Natural killer cell (primary cell): Measurements from ENCODE around the gene DHRS7B. TPM values are rescaled to one million over a fixed set of nuclear protein-coding genes. Genes with fewer than 3 reads are reported as not detected.
"Not testable (repeated sequence)": the region's sequence is repeated elsewhere in the genome, so short reads cannot be mapped to it uniquely, and the experiment has no call there.

ENCODE experiments used
- ATAC-seq, 3 donors: fragments of 150-1000 bp in 2 of 3; fragments of 200-7000 bp in 1 of 3; cut with Tn5 transposase; 1 replicate in 1 of 3; 2 replicates in 2 of 3; pipeline ENCODE4 v1.10.0; 2021; ENCODE audit warnings: mild to moderate bottlenecking in 2 of 3, moderate library complexity in 2 of 3
- DNase-seq, 2 donors: peaks; one replicate each; pipeline versions ENCODE4 v3.0.0 to v3.0.0-alpha.2; 2013 to 2021; ENCODE audit warnings: mixed read lengths in 1 of 2
- H3K27ac ChIP-seq: one replicate; pipeline ENCODE4 v1.5.1; 2013; ENCODE audit warnings: mild to moderate bottlenecking, low read length
- H3K27me3 ChIP-seq: one replicate; pipeline ENCODE4 v1.6.1; 2013; ENCODE audit warnings: low read length; ENCODE audit not compliant: control insufficient read depth, insufficient read depth
- H3K36me3 ChIP-seq: one replicate; pipeline ENCODE4 v1.6.1; 2013; ENCODE audit warnings: low read length; ENCODE audit not compliant: control insufficient read depth, insufficient read depth
- H3K4me1 ChIP-seq: one replicate; pipeline ENCODE4 v1.6.1; 2013; ENCODE audit warnings: low read length; ENCODE audit not compliant: control insufficient read depth, insufficient read depth
- H3K4me3 ChIP-seq: one replicate; pipeline ENCODE4 v1.5.1; 2013; ENCODE audit warnings: low read length
- H3K9me3 ChIP-seq: one replicate; pipeline ENCODE4 v1.6.1; 2013; ENCODE audit warnings: low read length; ENCODE audit not compliant: control insufficient read depth, insufficient read depth
- H3K27ac Mint-ChIP-seq, 2 donors: one replicate each; pipeline ENCODE4 v1.8.0; 2022; ENCODE audit warnings: mild to moderate bottlenecking in 2 of 2, mixed read lengths in 2 of 2, moderate library complexity in 1 of 2
- H3K27me3 Mint-ChIP-seq, 2 donors: one replicate each; pipeline ENCODE4 v1.8.0; 2022; ENCODE audit warnings: low read depth in 2 of 2, mixed read lengths in 2 of 2
- H3K36me3 Mint-ChIP-seq: one replicate; pipeline ENCODE4 v1.8.0; 2022; ENCODE audit warnings: mixed read lengths
- H3K4me1 Mint-ChIP-seq, 2 donors: one replicate each; pipeline ENCODE4 v1.8.0; 2022; ENCODE audit warnings: mixed read lengths in 2 of 2
- H3K4me3 Mint-ChIP-seq: one replicate; pipeline ENCODE4 v1.8.0; 2022; ENCODE audit warnings: mild to moderate bottlenecking, moderate library complexity, mixed read lengths
- H3K9me3 Mint-ChIP-seq, 2 donors: one replicate each; pipeline ENCODE4 v1.8.0; 2022; ENCODE audit warnings: mixed read lengths in 2 of 2
- CTCF ChIP-seq: fragments of 200-600 bp; IDR thresholded peaks from one replicate; pipeline ENCODE4 v1.8.0; 2022; ENCODE audit warnings: antibody characterized with exemption
- WGBS: methylation state at CpG from one replicate; pipeline ENCODE4 v1.1.7; 2013; ENCODE audit warnings: missing lambda C conversion rate; ENCODE audit not compliant: insufficient coverage; 5-methylcytosine and 5-hydroxymethylcytosine counted together
- intact Hi-C: fragments of 100-400 bp; cut with micrococcal nuclease; formaldehyde crosslinking; loops from one replicate; pipeline ENCODE4 v1.14.2; 2022
- total RNA-seq, 4 donors: library from RNA; stranded (reverse); fragments of 120-200 nt in 1 of 4; gene quantifications; one replicate each; pipeline versions ENCODE4 v1.2.3 to v1.2.4, GENCODE V29; 2013 to 2022

Gene DHRS7B
- total RNA-seq, 3 donors from 2014 or later (not counting 1 experiment from before 2014, with no cell fraction given) = 10.3 to 13.4 (median 11.5) TPM

- H3K27ac Mint-ChIP-seq = no peak overlapping the region
- TF ChIP-seq CTCF = no peak
- 49% methylated on average over 5 of the region's 5 CpGs for WGBS
- H3K27me3 Mint-ChIP-seq = peaks cover 0 to 9% of the 10 kb centered on the region in 2 donors
- intact Hi-C loops = no loop called here
- no peak overlapping the region for H3K27ac ChIP-seq
- H3K4me3 Mint-ChIP-seq = no peak overlapping the region
- no peaks in the 10 kb centered on the region for H3K4me1 Mint-ChIP-seq
- no peaks in the 10 kb centered on the region for H3K36me3 ChIP-seq
- no peaks in the 10 kb centered on the region for H3K36me3 Mint-ChIP-seq
- no peak overlapping the region for H3K4me3 ChIP-seq
- H3K4me1 ChIP-seq = no peaks in the 10 kb centered on the region
- no peaks in the 10 kb centered on the region for H3K9me3 ChIP-seq
- DNase-seq = no peak
- no peaks in the 10 kb centered on the region for H3K27me3 ChIP-seq
- H3K9me3 Mint-ChIP-seq = no peaks in the 10 kb centered on the region
- ATAC-seq = no peak
Observed at GRCh38 chr17:21113049-21113690, 13.6 kb upstream of the DHRS7B start.

- ATAC-seq = no peak
- DNase-seq = no peak
- Mint-ChIP-seq H3K27ac (no peak overlapping the region), H3K9me3 (no peaks in the 10 kb centered on the region), H3K36me3 (no peaks in the 10 kb centered on the region), H3K4me1 (no peaks in the 10 kb centered on the region), H3K27me3 (peaks cover 0 to 9% of the 10 kb centered on the region in 2 donors), H3K4me3 (no peak overlapping the region)
- H3K4me3 ChIP-seq = no peak overlapping the region
- intact Hi-C loops = no loop called here
- H3K4me1 ChIP-seq = no peaks in the 10 kb centered on the region
- TF ChIP-seq CTCF = no peak
- H3K36me3 ChIP-seq = no peaks in the 10 kb centered on the region
- no peaks in the 10 kb centered on the region for H3K9me3 ChIP-seq
- 0% methylated on average over 1 of the region's 1 CpG for WGBS
- H3K27me3 ChIP-seq = no peaks in the 10 kb centered on the region
- no peak overlapping the region for H3K27ac ChIP-seq
Observed at GRCh38 chr17:21113716-21114115, 13.0 kb upstream of the DHRS7B start.

- H3K4me3 ChIP-seq, H3K4me1 ChIP-seq, H3K36me3 ChIP-seq, DNase-seq, H3K4me1 Mint-ChIP-seq, intact Hi-C loops, H3K27ac ChIP-seq, H3K9me3 ChIP-seq, H3K27ac Mint-ChIP-seq, H3K27me3 ChIP-seq, H3K36me3 Mint-ChIP-seq, H3K9me3 Mint-ChIP-seq, ATAC-seq, H3K4me3 Mint-ChIP-seq: not testable (repeated sequence)
- H3K27me3 Mint-ChIP-seq = peaks cover 6 to 12% of the 10 kb centered on the region in 2 donors
- WGBS = 81% methylated on average over 3 of the region's 4 CpGs
Observed at GRCh38 chr17:21114791-21115190, 12.0 kb upstream of the DHRS7B start.

GRCh38 chr17:21119247-21119918 is 7.4 kb upstream of the DHRS7B start:
- H3K4me3 Mint-ChIP-seq = no peak overlapping the region
- peak; percentile 80 to 94 (median 85) for ATAC-seq
- no peaks in the 10 kb centered on the region for H3K27me3 ChIP-seq
- no peak overlapping the region for H3K4me3 ChIP-seq
- no peaks in the 10 kb centered on the region for H3K9me3 Mint-ChIP-seq
- H3K9me3 ChIP-seq = no peaks in the 10 kb centered on the region
- no peaks in the 10 kb centered on the region for H3K4me1 ChIP-seq
- intact Hi-C loops = loop anchor here (1.0 kb wide), 1 partner anchor 392 kb away; no protein-coding TSS in a partner anchor
- peak overlapping the region in 1 of 2 donors; percentile 7 for H3K27ac Mint-ChIP-seq
- no peaks in the 10 kb centered on the region for H3K36me3 Mint-ChIP-seq
- TF ChIP-seq CTCF = peak; percentile 81
- H3K27me3 Mint-ChIP-seq = peaks cover 7 to 9% of the 10 kb centered on the region in 2 donors
- H3K4me1 Mint-ChIP-seq = peaks cover 6% of the 10 kb centered on the region in 2 donors
- WGBS = 32% methylated on average over 25 of the region's 25 CpGs
- no peaks in the 10 kb centered on the region for H3K36me3 ChIP-seq
- H3K27ac ChIP-seq = no peak overlapping the region
- peak; percentile 58 to 90 for DNase-seq
